Fibroblast of skin of back (primary cell): Measurements from ENCODE around the gene SLC2A10. TPM values are rescaled to one million over a fixed set of nuclear protein-coding genes. Genes with fewer than 3 reads are reported as not detected.
"Not testable (repeated sequence)": the region's sequence is repeated elsewhere in the genome, so short reads cannot be mapped to it uniquely, and the experiment has no call there.

ENCODE experiments used
- DNase-seq: peaks from one replicate; pipeline ENCODE4 v3.0.0-alpha.2; 2013
- polyA plus RNA-seq, 2 experiments: library from polyadenylated mRNA; unstranded; fragments of 120-200 nt; gene quantifications; one replicate each; pipeline ENCODE4 v1.2.1, GENCODE V29; 2013; ENCODE audit not compliant: insufficient read length in 2 of 2

The SLC2A10 gene
- polyA plus RNA-seq (2013, experiment 1 of 2; ENCODE audit: insufficient read length): 16.6 TPM
- 22.6 TPM for polyA plus RNA-seq (2013, experiment 2 of 2; ENCODE audit: insufficient read length)

DNA sequence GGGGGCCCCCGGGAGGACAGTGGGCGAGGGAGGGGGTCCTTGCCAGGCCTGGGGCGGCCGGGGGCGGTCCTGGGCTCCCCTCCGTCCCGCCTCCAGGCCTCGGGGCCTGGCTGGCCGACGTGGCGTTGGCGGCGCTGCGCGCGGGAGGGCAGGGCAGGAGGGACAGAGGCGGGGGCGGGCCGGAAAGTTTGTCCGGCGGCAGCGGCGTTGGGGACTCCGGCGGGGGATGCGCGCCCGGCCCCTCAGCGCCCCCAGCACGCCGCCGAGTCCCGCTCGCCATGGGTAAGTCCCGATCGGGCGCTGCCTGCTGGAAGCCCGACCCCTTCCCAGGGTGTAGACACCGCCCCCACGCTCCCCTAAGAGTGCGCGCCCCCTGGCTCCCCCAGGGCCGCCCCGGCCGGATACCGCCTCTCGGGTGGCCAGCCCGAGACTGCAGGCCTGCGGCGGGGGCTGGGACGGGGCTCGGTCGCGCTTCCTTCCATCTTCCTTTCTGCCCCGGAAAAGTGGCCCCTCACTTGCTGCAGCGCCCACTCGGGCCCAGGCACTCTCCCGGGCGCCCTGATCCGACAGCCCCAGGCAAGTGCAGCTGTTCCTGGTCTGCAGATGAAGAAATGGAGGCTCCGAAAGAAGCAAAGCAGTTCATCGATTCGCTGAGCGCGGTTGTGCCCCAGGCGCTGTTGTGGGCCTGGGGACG is at the start of gene SLC2A10:
TSS of gene SLC2A10 (plus strand) at position 191 of the 694 bp plus-strand sequence. CDS start at position 279, 88 bp downstream.
- DNase-seq: peak; percentile 76

GRCh38 chr20:46660487-46660886 is 49.0 kb upstream of the SLC2A10 start:
- no peak for DNase-seq

GRCh38 chr20:46661659-46662058 is 47.8 kb upstream of the SLC2A10 start:
- DNase-seq: no peak

DNA sequence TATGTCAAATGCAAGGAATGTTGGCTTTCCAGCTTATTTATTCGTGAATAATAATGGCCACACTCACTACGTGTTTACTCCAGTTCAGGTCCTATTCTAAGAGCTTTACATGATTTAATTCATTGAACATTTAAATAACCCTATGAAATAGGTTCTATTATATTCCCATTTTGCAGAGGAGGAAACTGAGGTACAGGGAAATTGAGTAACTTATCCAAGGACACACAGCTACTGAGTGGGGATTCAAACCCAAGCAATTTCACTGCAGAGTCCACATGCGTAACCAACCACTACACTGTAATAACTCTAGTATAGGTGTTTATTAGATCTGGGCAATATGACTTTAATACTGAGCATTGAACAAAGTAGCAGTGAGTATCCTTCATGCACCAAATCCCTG is 45.9 kb upstream of the SLC2A10 start:
- no peak for DNase-seq

- DNase-seq: no peak
Observed at GRCh38 chr20:46665602-46666001, 43.8 kb upstream of the SLC2A10 start.

- DNase-seq: no peak
Observed at GRCh38 chr20:46666306-46666705, 43.1 kb upstream of the SLC2A10 start.

DNA sequence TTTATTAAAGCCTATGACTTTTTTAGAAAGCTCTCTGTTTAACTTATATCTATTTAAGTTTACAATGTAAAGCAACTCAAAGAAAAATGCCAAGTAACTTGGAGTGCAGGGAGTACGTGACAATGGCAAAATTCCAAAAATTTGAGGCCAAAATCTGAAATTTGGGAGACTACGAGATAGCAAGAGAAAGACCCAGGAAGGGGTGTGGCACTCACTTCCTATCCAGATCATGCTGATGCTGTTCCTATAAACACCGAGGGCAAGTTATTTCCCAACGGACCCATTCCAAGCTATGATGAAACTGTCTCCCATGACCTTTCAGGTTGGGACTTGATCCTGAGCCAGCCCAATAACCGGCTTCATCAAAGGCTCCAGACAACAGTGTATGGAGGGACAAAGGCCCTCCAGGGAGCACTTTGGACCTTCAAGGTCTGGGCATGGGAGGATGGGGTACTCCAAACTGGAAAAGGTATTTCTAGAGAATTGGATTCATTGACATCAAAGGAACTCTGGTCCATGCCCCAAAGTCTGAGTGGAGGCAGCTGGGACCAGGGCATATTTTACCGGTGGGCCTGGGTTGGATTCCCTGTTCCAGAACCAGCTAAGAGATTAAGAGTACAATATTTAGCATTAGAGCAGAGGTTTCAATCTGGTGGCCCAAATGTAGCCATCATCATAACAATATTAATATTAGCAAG is 42.5 kb upstream of the SLC2A10 start:
- no peak for DNase-seq

DNA sequence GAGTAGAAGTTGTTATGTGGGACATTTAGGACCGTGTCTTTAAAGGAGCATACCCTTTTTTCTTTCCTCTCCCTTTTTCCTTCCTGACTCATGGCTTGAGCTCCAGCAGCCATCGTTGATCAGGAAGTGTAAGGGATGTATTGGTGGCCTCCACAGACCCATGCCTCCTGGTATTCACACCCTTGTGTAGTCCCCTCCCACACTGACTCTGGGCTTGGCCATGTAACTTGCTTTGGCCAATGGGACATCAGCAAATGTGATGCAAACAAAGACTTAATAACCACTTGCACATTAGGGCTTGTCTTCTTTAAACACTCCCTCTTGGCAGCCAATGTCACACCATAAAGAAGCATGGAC is 39.2 kb upstream of the SLC2A10 start:
- no peak for DNase-seq

DNA sequence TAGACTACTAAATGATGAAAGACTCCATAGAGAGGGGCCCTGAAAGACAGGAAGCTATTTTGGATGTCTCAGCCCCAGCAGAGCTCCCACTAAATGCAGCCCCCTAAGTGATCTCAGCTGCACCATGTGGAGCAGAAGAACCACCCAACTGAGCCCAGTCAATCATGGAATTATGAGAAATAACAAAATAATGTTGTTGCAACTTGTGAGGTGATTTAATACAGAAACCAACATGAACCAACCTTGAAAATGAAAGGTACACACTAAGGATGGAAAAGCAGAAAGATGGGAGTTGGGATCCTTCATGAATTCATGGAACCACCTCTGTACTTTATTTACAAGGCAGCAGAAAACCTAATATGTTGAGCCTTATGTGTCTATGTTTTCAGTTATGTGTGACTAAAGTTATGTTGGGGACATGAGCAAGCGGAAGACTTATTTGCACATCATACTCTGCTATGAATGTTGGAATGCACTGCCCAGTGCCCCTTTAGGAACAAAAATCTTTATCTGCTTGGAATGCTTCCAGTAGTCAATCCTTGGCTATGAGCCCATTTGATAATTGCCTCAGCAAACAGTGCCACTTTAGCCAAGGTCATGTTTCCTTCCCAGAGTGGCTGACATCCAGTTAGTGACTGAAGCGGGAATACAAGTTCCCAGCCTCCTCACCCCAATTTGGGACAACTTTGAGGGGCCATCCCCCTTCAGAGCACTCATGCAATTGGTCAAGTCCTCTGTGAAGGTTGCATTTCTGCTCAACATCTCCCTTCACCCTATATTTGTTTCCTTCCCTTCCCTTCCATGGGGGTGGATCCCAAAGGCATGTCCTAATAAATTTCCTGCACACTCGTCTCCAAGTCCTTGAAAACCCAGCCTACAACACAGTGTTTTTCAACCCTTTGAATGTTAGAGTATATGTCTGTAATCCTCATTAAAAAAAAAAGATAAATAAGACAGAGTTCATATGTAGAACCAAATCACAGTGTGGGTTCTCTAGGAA is 38.6 kb upstream of the SLC2A10 start:
- DNase-seq: no peak

GRCh38 chr20:46671866-46672542 is 37.4 kb upstream of the SLC2A10 start:
- no peak for DNase-seq

GRCh38 chr20:46672543-46673148 is 36.8 kb upstream of the SLC2A10 start:
- DNase-seq: no peak

GRCh38 chr20:46673394-46674252 is 35.8 kb upstream of the SLC2A10 start:
- DNase-seq: no peak

DNA sequence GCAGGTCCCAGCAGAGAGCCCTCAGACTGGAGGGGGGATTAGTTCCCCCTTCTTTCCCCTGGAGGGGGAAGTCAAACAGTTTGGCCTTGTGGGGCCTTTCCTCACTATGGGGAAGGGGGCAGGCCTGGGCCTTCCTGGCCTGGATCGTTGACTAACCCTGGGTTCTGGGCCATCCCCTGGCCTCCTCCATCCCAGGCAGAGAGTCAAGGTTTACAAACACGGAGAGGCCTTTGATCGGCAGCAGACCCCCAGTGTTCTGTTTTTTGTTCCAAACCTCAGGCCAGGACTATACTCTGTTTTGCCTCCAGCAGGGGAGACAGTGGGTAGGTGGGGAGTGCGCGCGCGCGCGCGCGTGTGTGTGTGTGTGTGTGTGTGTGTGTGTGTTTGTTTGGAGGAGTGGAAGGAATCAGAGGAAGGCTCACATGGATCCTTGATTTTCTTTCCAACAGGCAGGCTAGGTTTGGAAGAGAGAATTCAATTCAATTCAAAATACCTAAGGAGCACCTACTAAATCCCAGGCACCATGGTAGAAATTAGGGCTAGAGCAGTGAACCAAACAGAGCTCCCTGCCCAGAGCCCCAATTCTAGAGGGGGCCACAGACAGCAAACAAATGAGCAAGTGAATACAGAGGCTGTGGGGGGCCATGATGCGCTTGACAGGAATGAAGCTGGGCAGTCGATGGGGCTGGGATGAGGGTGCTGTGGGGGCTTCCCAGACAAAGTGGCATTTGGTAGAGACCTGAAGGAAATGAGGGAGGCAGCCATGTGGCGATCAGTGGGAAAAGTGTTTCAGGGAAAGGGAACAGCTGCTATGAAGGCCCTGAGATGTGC is 35.0 kb upstream of the SLC2A10 start:
- DNase-seq: peak; percentile 21

- not testable (repeated sequence) for DNase-seq
Observed at GRCh38 chr20:46676649-46677316, 32.7 kb upstream of the SLC2A10 start.

DNA sequence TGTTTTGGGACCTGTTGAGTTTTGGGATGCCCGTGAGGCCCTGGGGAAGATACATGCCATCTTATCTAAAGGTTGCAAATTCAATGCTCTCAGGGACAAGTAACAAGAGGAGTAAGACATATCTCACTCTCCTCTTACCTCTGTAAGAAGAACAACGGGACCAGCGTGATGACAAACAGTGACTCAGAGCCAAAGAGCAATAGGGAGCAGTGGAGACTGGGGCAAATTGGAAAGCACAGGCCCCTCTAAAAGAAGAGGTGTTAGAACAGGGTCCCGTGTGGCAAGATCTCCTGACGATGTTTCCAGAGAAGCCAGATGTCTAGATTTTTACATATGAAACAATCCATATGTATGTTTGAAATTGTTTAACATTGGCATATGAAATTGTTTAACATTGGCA is 31.8 kb upstream of the SLC2A10 start:
- DNase-seq: no peak

DNA sequence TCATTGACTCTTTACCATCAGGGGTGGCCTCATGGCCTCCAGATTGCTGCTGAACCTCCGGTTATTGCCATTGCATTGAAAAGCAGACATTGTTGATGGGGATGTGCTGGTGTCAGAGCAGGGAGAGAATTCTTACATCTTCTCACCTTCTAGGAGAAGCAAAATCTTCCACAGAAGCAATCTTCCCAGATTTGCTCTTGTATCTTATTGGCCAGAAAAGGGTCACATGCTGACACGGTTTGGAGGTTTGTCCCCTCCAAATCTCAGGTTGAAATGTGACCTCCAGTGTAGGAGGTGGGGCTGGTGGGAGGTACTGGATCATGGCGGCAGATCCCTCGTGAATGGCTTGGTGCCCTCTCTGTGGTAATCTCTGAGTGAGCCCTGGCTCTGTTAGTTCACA is 30.9 kb upstream of the SLC2A10 start:
- no peak for DNase-seq

GRCh38 chr20:46680684-46681031 is 28.8 kb upstream of the SLC2A10 start:
- no peak for DNase-seq

DNA sequence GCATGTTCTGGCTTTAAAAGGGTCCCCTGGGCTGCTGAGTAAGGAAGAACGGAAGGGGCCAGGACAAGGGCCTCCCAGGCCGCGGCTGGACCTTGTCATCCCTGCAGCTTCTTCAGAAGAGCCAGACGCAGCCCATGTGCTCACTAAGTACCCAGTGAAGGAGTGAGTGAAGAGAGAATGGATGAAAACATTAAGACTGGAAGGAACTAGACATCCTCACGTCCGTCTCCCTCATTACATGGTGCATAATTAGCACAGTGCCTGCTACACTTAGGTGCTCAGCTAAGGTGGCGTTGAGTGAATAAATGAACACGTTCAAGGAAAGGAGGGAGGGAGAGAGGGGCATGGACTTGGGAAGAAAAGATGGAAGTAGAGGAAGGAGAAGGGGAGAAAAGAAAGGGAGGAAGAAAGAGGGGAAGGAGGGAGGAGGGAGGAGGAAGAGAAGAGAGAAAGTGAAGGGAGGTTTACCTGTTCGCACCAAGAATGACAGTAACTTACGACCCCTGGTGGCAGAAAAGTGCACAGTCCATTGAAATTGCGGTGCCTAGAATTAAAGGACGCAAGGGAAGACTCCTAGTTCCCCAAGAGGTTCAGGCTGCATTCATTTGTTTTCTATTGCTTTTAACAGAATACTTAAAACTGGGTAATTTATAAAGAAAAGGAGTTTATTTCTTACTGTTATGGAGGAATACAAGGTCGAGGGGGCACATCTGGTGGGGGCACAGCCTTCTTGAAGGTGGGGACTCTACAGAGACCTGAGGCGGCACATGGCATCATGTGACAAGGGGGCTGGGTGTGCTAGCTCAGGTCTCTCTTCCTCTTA is 28.2 kb upstream of the SLC2A10 start:
- DNase-seq: peak; percentile 44
